ENCODE results near the gene ZNF280B.
"Not testable (repeated sequence)": the region's sequence is repeated elsewhere in the genome, so short reads cannot be mapped to it uniquely, and the experiment has no call there.

DNA sequence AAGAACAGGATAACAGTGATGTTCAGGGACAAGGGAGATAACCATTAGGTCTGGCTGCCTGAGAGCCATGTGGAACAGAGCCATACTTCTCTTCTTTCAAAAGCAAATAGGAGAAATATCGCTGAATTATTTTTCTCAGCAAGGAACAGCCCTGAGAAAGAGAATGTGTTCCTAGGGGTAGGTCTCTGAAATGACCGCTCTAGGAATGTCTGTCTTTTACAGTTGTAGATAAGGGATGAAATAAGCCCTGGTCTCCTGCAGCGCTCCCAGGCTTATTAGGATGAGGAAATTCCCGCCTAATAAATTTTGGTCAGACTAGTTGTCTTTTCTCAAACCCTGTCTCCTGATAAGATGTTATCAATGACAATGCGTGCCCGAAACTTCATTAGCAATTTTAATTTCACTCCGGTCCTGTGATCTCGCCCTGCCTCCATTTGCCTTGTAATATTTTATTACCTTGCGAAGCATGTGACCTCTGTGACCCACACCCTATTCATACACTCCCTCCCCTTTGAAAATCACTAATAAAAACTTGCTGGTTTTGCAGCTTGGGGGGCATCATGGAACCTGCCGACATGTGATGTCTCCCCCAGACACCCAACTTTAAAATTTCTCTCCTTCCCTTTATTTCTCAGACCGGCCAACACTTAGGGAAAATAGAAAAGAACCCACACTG, 39.6 kb downstream of the ZNF280B start:
- TF ChIP-seq, protein P1, sequence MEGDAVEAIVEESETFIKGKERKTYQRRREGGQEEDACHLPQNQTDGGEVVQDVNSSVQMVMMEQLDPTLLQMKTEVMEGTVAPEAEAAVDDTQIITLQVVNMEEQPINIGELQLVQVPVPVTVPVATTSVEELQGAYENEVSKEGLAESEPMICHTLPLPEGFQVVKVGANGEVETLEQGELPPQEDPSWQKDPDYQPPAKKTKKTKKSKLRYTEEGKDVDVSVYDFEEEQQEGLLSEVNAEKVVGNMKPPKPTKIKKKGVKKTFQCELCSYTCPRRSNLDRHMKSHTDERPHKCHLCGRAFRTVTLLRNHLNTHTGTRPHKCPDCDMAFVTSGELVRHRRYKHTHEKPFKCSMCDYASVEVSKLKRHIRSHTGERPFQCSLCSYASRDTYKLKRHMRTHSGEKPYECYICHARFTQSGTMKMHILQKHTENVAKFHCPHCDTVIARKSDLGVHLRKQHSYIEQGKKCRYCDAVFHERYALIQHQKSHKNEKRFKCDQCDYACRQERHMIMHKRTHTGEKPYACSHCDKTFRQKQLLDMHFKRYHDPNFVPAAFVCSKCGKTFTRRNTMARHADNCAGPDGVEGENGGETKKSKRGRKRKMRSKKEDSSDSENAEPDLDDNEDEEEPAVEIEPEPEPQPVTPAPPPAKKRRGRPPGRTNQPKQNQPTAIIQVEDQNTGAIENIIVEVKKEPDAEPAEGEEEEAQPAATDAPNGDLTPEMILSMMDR (IDR thresholded peaks at IDR 0.05; ENCODE audit: poor library complexity), result not testable (repeated sequence)
- TF ChIP-seq EZH2phosphoT487 (IDR thresholded peaks at IDR 0.05; ENCODE audit: low read depth, severe bottlenecking, unreplicated experiment), result not testable (repeated sequence)

Data from hepatocyte (in vitro differentiated cells).